Measurements from ENCODE around the gene CLEC12A.

CLEC12A gene

DNA sequence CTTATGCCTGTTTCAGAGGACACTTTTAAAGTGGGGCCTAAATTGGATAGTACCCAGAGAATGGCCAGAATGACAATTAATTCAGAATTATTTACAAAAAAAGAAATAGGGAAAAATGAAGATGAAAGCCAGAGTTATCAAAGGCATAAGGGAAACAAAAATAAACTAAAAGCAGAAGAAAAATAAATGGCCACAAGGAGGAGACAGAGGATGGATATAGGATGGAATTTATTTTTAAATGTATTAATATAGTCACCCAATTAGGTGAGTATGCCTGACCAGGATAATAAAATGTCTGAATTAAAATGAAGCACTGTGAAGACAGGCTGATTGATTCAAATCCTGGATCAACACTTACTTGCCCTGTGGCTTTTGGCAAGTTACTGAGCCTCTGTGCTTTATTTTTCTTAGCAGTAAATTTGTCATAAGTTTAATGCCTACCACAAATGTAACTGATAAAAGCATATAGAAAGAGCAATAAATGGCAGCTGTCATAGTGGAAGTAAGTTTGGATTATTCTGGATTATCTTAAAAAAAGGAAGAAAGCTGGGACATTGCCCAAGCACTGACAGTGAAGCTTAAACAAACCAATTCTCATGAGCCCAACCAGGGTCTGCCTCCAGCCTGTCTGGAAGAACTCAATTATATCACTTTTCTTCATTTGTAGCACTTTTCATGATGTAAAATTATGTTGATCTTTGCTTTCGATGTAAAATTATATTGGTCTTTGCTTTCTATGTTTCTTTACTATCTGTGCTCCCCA is 62.8 kb downstream of the CLEC12A start:
- DNase-seq (ENCODE audit: low read depth), result no peak
